RWPE1 (cell line): ENCODE results near the gene P2RX4.

Experiments
- CTCF ChIA-PET: fragments of 350-600 bp; sonication (Branson Sonifier 250); formaldehyde crosslinking; extraction: SDS; loops from one replicate; lab custom pipeline; 2021; lab: Yijun Ruan, JAX
- POLR2A ChIA-PET: fragments of 400-600 bp; formaldehyde crosslinking; extraction: SDS; loops from one replicate; lab custom pipeline; 2020; ENCODE audit warnings: antibody characterized with exemption; ENCODE audit not compliant: low non-redundant PET; lab: Yijun Ruan, JAX
- DNase-seq: peaks from one replicate; pipeline ENCODE4 v3.0.0; 2012; ENCODE audit warnings: low spot score
- H3K27ac ChIP-seq: fragments of 450-650 bp; 2 replicates; pipeline ENCODE4 v1.5.1; 2017
- TF ChIP-seq, protein P1 (sequence below): fragments of 450-650 bp; conservative IDR thresholded peaks from 2 replicates; pipeline ENCODE4 v1.5.1; 2017; ENCODE audit warnings: low read depth, mild to moderate bottlenecking

P2RX4 gene

DNA sequence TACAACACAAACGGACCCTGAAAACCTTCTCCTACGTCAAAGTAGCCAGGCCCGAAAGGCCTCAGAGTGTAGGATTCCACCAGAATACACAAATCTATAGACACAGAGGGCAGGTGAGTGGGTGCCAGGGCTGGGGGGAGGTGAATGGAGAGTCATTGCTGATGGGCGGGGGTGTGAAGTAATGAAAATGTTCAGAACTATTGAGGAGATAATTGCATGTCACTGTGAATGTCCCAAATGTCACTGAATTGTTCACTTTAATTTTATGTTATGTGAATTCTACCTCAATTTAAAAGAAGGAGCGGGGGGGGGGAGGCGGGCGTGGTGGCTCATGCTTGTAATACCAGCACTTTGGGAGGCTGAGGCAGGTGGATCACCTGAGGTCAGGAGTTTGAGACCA lies 36.0 kb downstream of the P2RX4 start:
- DNase-seq, result no peak
- TF ChIP-seq, protein P1, sequence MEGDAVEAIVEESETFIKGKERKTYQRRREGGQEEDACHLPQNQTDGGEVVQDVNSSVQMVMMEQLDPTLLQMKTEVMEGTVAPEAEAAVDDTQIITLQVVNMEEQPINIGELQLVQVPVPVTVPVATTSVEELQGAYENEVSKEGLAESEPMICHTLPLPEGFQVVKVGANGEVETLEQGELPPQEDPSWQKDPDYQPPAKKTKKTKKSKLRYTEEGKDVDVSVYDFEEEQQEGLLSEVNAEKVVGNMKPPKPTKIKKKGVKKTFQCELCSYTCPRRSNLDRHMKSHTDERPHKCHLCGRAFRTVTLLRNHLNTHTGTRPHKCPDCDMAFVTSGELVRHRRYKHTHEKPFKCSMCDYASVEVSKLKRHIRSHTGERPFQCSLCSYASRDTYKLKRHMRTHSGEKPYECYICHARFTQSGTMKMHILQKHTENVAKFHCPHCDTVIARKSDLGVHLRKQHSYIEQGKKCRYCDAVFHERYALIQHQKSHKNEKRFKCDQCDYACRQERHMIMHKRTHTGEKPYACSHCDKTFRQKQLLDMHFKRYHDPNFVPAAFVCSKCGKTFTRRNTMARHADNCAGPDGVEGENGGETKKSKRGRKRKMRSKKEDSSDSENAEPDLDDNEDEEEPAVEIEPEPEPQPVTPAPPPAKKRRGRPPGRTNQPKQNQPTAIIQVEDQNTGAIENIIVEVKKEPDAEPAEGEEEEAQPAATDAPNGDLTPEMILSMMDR, result no peak
- ChIA-PET POLR2A (no interaction called here), CTCF (no interaction called here)
- no peak overlapping the region for H3K27ac ChIP-seq

DNA sequence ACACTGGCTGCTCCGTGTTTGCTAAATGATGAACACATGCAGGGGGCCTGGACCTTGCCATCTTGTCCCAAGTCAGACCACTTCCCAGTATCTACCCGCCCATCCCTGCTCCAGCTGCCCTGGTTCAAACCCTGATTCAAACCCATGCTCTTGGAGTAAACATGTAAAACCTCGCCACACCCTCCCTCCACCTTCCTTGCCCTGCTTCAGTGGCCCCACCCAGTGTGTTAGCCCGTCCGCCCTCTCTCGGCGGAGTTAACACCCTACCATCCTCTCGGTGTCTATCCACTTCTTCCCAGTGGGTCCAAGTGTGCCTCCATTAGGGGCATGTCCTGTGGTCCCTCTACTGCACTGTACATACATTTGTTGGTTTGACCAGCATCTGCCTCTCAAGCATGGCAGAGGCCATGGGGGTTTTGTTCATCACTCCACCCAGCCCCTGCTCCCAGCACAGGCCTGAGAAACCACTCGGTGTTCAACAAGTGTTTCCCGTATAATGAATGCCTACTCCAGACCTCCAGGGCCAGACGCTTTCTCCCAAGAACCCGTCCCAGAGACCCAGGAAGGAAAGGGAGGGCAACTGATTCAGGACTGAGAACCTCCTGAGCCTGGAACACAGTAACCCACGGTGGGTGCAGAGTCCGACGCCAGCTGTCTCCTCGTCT lies 37.1 kb downstream of the P2RX4 start:
- ChIA-PET CTCF (interaction anchor here (0.7 kb wide), 1 partner anchor 12 kb away, joined by 3 read pairs; no protein-coding TSS in a partner anchor), POLR2A (no interaction called here)
- no peak for DNase-seq
- H3K27ac ChIP-seq, result no peak overlapping the region
- TF ChIP-seq, protein P1, result no peak

DNA sequence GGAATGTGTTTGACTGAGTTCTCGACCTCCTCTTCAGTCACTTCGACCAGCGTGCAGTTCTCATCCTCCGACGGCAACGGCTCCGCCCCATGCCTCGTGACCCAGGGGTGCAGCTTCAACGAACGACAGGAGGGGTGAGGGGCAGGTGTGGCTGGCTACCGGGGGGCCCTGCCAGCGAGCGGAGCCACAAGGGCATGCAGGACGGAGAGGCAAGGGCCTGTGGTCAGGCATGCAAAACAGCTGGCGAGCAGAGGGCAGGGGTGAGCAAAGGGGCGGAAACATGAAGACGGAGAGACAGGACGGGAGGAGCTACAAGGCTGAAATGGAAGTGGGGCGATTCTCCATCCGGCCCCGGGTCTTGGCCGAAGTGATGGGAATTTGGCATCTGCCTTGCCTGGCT lies 38.7 kb downstream of the P2RX4 start:
- ChIA-PET CTCF (interaction anchor here (1.1 kb wide), 1 partner anchor 12 kb away, joined by 3 read pairs; no protein-coding TSS in a partner anchor), POLR2A (no interaction called here)
- no peak for DNase-seq
- H3K27ac ChIP-seq, result no peak overlapping the region
- TF ChIP-seq, protein P1, result no peak

GRCh38 chr12:121250359-121250758 lies 40.4 kb downstream of the P2RX4 start:
- ChIA-PET POLR2A (no interaction called here), CTCF (no interaction called here)
- TF ChIP-seq, protein P1, result no peak
- no peak for DNase-seq
- no peak overlapping the region for H3K27ac ChIP-seq

- H3K27ac ChIP-seq, result no peak overlapping the region
- ChIA-PET POLR2A (no interaction called here), CTCF (no interaction called here)
- TF ChIP-seq, protein P1, result no peak
- DNase-seq, result no peak
These were observed 41.9 kb downstream of the P2RX4 start for GRCh38 chr12:121251838-121252237.

- ChIA-PET CTCF (no interaction called here), POLR2A (no interaction called here)
- DNase-seq, result peak; percentile 32
- H3K27ac ChIP-seq, result no peak overlapping the region
- TF ChIP-seq, protein P1, result no peak
These were observed 42.9 kb downstream of the P2RX4 start for GRCh38 chr12:121252712-121253345.
